ENCODE data around the gene SLC20A1.

GRCh38 chr2:112660138-112660537, 14.4 kb downstream of the SLC20A1 start:
- TF ChIP-seq CTCF (IDR thresholded peaks at IDR 0.05; ENCODE audit: borderline replicate concordance, extremely low read depth, low read length, poor library complexity, severe bottlenecking) = no peak
- TF ChIP-seq EZH2 (IDR thresholded peaks at IDR 0.05; ENCODE audit: borderline replicate concordance, low read depth, low read length, severe bottlenecking) = no peak

Measured in DND-41 (cell line).